Vagina (tissue), 2 donors: ENCODE data around the gene DNLZ.

Experiments used
- CTCF ChIP-seq, 3 experiments: fragments of 450-650 bp in 2 of 3; fragments of 200-600 bp in 1 of 3; sonication (generic) in 1 of 3; IDR thresholded peaks; one replicate each; pipeline ENCODE4 v1.5.1; 2017 to 2019; ENCODE audit warnings: antibody characterized with exemption in 3 of 3, mild to moderate bottlenecking in 2 of 3, moderate library complexity in 2 of 3
- POLR2A ChIP-seq, 2 donors: fragments of 450-650 bp; IDR thresholded peaks; one replicate each; pipeline ENCODE4 v1.6.1; 2017; ENCODE audit warnings: antibody characterized with exemption in 2 of 2, mild to moderate bottlenecking in 2 of 2, moderate library complexity in 2 of 2

DNA sequence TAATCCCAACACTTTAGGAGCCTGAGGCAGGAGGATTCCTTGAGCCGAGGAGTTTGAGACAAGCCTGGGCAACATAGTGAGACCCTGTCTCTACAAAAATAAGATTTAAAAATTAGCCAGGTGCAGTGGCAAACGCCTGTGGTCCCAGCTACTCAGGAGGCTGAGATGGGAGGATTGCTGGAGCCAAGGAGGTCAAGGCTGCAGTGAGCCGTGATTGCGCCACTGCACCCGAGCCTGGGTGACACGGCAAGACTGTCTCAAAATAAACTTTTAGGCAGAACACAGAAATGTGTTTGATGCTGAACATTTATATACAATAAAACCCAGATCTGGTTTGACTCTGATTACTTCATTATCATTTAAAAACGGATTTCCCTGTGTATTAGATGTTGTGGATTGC lies 41.9 kb upstream of the DNLZ start:
- TF ChIP-seq CTCF (IDR thresholded peaks at IDR 0.05): no peak
- no peak for TF ChIP-seq POLR2A (IDR thresholded peaks at IDR 0.05)
